Fibroblast of villous mesenchyme (primary cell): ENCODE results near the gene FLAD1. TPM values are rescaled to one million over a fixed set of nuclear protein-coding genes. Genes with fewer than 3 reads are reported as not detected.

Source experiments
- DNase-seq: peaks from one replicate; pipeline ENCODE4 v3.0.0-alpha.2; 2010; ENCODE audit warnings: low read depth
- H3K4me3 ChIP-seq: 2 replicates; pipeline ENCODE4 v1.5.1; 2011; ENCODE audit warnings: low read depth, mild to moderate bottlenecking, low read length
- total RNA-seq: library from RNA; depleted of rRNA; stranded (reverse); fragments of >200 nt; gene quantifications from 2 replicates; pipeline ENCODE4 v1.2.3, GENCODE V29; 2012
- TF ChIP-seq, protein P1 (sequence below): IDR thresholded peaks from 2 replicates; pipeline ENCODE4 v1.5.1; 2012; ENCODE audit warnings: low read depth, mild to moderate bottlenecking, low read length; ENCODE audit not compliant: insufficient read depth

Gene FLAD1
- total RNA-seq, result 22.9 and 24.2 TPM in 2 replicates

DNA sequence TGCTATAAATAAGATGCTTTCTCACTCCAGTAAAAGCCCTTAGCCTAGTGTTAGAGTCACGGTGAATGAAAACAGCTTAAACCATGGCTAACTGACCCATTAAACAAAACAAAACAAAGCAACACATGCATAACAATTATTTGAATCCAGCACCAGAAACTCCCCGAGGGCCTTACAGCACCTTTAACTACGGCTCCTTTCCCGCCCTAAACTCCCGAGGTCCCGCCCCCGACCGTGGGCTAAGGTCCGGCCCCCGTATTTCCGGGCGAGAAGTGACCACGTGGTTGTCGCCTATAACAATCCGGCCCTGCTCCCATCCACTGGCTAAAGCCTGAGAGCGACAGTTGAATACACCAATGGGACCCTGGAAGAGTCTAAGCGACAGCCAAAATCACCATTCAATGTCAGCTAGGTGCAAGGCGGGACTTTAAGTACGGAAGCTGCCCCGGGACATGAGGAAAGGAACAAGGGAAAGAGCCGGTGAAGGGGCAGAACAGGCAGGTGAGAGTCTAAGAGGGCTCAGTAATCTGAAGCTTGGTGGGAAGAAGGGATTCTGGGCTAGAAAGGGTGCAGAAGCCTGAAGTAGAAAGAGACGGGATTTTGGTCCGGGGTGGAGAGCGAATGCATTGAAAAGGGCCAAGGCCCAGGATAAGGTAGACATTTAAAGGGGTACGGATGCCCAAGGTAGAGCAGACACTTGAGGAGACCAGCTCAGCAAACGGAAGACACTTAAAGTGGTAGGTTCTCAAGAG, at the start of gene FLAD1:
FLAD1 (plus strand) TSS at position 448 of the 752 bp plus-strand sequence. CDS start 351 bp downstream, outside the sequence.
- H3K4me3 ChIP-seq, result peak within 1 kb of the TSS; percentile 63
- DNase-seq, result peak; percentile 100
- TF ChIP-seq, protein P1, sequence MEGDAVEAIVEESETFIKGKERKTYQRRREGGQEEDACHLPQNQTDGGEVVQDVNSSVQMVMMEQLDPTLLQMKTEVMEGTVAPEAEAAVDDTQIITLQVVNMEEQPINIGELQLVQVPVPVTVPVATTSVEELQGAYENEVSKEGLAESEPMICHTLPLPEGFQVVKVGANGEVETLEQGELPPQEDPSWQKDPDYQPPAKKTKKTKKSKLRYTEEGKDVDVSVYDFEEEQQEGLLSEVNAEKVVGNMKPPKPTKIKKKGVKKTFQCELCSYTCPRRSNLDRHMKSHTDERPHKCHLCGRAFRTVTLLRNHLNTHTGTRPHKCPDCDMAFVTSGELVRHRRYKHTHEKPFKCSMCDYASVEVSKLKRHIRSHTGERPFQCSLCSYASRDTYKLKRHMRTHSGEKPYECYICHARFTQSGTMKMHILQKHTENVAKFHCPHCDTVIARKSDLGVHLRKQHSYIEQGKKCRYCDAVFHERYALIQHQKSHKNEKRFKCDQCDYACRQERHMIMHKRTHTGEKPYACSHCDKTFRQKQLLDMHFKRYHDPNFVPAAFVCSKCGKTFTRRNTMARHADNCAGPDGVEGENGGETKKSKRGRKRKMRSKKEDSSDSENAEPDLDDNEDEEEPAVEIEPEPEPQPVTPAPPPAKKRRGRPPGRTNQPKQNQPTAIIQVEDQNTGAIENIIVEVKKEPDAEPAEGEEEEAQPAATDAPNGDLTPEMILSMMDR, result no peak

DNA sequence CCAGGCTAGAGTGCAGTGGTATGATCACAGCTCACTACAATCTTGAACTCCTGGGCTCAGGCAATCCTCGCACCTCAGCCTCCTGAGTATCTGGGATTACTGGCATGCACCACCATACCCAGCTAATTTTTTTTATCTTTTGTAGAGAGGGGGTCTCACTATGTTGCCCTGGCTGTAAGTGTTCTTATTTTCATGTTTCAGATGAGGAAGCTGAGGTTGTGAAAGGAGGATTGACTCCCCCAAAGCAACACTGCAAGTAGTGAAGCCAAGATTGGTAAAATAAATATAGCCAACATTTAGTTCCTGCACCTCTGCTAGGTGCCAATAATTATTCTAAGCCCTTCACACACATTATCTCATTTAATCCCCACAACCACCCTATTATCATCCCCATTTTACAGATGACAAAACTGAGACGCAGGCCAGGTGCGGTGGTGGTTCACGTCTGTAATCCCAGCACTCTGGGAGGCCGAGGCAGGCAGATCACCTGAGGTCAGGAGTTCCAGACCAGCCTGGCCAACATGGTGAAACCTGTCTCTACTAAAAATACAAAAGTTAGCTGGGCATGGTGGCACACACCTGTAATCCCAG, 48.7 kb upstream of the FLAD1 start:
- H3K4me3 ChIP-seq, result no peak overlapping the region
- TF ChIP-seq, protein P1, result no peak
- no peak for DNase-seq

DNA sequence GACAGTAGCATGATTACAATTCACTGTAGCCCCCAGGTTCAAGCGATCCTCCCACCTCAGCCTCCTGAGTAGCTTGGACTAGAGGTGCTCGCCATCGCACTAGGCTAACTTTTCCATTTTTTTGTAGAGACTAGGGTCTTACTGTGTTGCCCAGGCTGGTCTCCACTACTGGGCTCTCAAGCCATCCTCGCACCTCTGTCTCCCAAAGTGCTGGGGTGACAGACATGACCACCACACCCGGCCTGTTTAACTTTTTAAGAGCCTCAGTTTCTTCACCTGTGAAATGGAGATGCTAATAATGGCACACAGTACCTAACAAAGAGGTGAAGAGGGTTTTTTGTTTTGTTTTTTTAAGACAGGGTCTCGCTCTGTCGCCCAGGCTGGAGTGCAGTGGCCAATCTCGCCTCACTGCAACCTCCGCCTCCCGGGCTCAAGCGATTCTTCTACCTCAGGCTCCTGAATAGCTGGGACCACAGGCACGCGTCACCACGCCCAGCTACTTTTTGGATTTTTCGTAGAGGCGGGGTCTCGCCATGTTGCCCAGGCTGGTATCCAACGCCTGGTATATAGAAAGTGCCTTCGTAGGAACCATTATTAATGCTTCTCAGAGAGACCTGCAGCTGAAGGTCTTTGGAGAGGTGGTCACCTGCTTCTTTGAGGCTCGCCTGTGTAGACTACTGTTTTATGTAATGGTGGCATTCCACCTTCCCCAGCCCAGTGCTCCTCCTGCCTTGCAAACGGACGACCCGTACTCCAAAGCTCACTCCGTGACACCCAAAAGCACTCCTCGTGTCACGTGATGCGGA, 47.2 kb upstream of the FLAD1 start:
- H3K4me3 ChIP-seq, result peak overlapping the region; percentile 83
- TF ChIP-seq, protein P1, result no peak
- DNase-seq, result no peak

DNA sequence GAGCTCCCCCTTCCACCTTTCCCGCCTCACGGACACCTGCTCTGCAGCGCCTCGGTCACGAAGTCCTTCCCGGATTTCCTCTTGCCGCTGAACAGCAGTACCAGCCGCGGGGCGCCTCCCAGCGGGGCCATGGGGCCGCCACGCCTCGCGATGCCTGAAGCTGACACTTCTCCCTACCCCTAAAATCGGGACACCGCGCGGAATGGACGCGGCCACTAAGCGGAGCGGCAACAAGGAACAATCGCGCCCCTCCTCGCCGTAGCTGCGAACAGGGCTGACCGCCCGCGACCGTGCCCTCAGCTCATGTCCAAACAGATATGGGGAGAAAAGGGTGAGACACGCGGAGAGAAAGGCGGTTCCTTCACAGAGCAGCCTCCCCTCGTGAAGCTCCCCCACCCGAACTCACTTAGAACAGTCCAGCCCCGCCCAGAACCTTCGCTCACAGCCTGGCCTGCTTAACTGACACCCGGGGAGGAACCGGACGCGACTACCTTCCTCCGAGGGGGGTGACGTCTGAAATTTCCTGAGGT, 46.5 kb upstream of the FLAD1 start, which contains the start of gene PMVK:
PMVK (minus strand) TSS at position 165 of the 530 bp plus-strand sequence; CDS start at position 131, 34 bp downstream.
- peak within 1 kb of the TSS; percentile 83 for H3K4me3 ChIP-seq
- TF ChIP-seq, protein P1, result peak; percentile 24
- peak; percentile 98 for DNase-seq

DNA sequence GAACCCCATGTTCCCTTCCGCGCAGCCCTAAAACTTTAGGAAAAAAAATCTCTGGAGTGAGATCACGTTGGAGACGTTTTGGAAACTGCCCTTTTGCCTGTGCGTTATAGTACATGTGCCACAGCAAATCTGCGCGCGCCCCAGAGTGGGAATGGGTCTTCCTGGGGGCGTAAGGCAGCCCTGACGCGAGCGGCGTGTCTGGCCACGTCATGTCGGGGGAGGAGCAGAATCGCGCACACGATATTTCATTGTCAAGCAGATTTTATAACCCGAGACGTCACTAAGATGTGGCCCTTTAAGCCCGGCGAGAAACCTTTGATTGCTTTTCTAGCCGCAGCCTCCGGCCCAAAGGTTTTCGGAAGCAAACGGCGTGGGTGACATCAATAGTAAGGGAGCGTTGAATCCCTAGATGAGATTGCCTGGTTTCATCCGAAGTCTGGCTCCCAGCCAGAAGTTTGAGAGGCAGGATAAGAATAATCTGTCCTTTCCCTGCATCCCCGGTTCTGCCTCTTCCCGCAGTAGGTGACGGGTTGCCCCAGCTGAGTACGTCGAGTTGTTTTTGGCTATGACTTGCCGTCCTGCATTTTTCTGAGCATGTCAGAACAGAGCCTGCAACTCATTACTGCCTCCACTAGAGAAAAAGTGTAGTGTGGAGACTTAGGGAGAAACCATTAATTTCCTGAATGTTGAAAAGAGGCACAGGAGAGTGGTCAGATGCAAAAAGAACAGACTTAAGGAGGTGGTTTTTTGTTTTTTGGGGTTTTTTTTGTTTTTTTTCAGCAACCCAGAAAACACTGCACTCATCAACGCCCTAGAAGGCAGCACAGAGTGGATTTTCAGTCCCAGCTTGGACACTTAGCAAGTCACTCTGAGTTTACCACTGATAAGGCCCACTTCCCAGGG, 45.8 kb upstream of the FLAD1 start:
- DNase-seq, result peak; percentile 99
- H3K4me3 ChIP-seq, result peak overlapping the region; percentile 83
- TF ChIP-seq, protein P1, result peak; percentile 23

DNA sequence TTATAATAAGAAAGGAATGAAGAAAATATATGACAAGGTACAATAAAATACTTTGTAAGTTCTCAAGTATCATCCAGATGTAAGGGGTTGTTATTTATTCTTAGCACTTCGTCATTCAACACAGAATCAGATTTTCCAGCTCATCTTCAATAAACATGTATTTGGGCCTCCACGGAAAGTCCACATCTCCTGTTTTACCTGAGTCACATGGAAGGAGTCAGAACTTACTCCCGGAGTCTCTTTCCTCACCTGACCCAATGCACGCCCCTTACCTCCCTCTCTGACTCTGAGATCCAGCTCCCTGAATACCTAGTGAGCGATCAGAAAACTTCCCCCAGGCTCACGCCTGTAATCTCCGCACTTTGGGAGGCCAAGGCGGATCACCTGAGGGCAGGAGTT, 45.2 kb upstream of the FLAD1 start:
- TF ChIP-seq, protein P1, result no peak
- DNase-seq, result no peak
- peak overlapping the region; percentile 83 for H3K4me3 ChIP-seq
